GM06990 (cell line): ENCODE data around the gene AVPR1A.
"Not testable (repeated sequence)": the region's sequence is repeated elsewhere in the genome, so short reads cannot be mapped to it uniquely, and the experiment has no call there.

Experiments
- DNase-seq: peaks from one replicate; pipeline ENCODE4 v3.0.0-alpha.2; 2011; ENCODE audit not compliant: insufficient read length; ENCODE audit errors: extremely low read depth
- H3K27me3 ChIP-seq: replicated peaks from 2 replicates; pipeline ENCODE4 v1.6.0; 2011; ENCODE audit warnings: low read length; ENCODE audit not compliant: control insufficient read depth, insufficient read depth
- H3K36me3 ChIP-seq: 2 replicates; pipeline ENCODE4 v1.5.1; 2011; ENCODE audit warnings: low read length; ENCODE audit not compliant: control insufficient read depth, insufficient read depth
- H3K4me3 ChIP-seq: replicated peaks from 2 replicates; pipeline ENCODE4 v1.5.1; 2011; ENCODE audit warnings: low read depth, mild to moderate bottlenecking, control low read depth, low read length
- CTCF ChIP-seq: IDR thresholded peaks from 2 replicates; pipeline ENCODE4 v1.5.1; 2011; ENCODE audit warnings: low read length, control low read depth, mild to moderate bottlenecking, inconsistent platforms; ENCODE audit not compliant: insufficient read depth, poor library complexity, severe bottlenecking

The AVPR1A gene

GRCh38 chr12:63150713-63151622 is at the start of gene AVPR1A:
Gene AVPR1A, minus strand, starts transcription at chr12:63151201. Its CDS starts 365 bp downstream, at chr12:63150836.
- TF ChIP-seq CTCF = no peak
- DNase-seq = peak; percentile 1
- 0 out of 2 replicates have a peak, but pooled peaks cover 1% of the 10 kb centered on the region for H3K27me3 ChIP-seq
- H3K36me3 ChIP-seq = no peaks in the 10 kb centered on the region
- no peak within 1 kb of the TSS for H3K4me3 ChIP-seq

DNA sequence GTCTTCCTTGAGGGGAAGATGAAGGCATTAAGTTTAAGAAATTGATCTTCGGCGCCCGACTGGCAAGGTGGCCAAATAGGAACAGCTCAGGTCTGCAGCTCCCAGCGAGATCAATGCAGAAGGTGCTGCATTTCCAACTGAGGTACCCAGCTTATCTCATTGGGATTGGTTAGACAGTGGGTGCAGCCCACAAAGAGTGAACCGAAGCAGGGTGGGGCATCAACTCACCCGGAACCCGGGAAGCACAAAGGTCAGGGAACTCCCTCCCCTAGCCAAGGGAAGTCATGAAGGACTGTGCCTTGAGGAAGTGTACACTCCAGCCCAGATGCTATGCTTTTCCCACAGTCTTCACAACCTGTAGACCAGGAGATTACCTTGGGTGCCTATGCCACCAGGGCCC is 45.2 kb upstream of the AVPR1A start:
- TF ChIP-seq CTCF = no peak
- Histone ChIP-seq H3K4me3 (no peak overlapping the region), H3K27me3 (no peaks in the 10 kb centered on the region), H3K36me3 (no peaks in the 10 kb centered on the region)
- DNase-seq = no peak

- H3K4me3 ChIP-seq = no peak overlapping the region
- H3K27me3 ChIP-seq = no peaks in the 10 kb centered on the region
- DNase-seq = no peak
- no peaks in the 10 kb centered on the region for H3K36me3 ChIP-seq
- TF ChIP-seq CTCF = no peak
Measured at GRCh38 chr12:63179224-63179623, 28.2 kb upstream of the AVPR1A start.

- no peak for TF ChIP-seq CTCF
- no peaks in the 10 kb centered on the region for H3K27me3 ChIP-seq
- H3K4me3 ChIP-seq = no peak overlapping the region
- no peak for DNase-seq
- H3K36me3 ChIP-seq = no peaks in the 10 kb centered on the region
Measured at GRCh38 chr12:63170321-63170720, 19.3 kb upstream of the AVPR1A start.

GRCh38 chr12:63167741-63168140 is 16.7 kb upstream of the AVPR1A start:
- not testable (repeated sequence) for DNase-seq, H3K36me3 ChIP-seq, H3K27me3 ChIP-seq, H3K4me3 ChIP-seq

GRCh38 chr12:63164911-63165310 is 13.9 kb upstream of the AVPR1A start:
- DNase-seq = no peak
- no peak overlapping the region for H3K4me3 ChIP-seq
- H3K36me3 ChIP-seq = no peaks in the 10 kb centered on the region
- no peak for TF ChIP-seq CTCF
- H3K27me3 ChIP-seq = no peaks in the 10 kb centered on the region
